Mesenteric fat pad (tissue), 1 donor: ENCODE measurements around the gene PCAT7. TPM values are rescaled to one million over a fixed set of nuclear protein-coding genes. Genes with fewer than 3 reads are reported as not detected.
A peak's percentile ranks its signal among the peaks of the same experiment; 100 is the strongest.
"Not testable (repeated sequence)": the region's sequence is repeated elsewhere in the genome, so short reads cannot be mapped to it uniquely, and the experiment has no call there.

Experiments used
- DNase-seq: peaks from one replicate; pipeline ENCODE4 v3.0.0-alpha.2; 2020; ENCODE audit warnings: low spot score
- total RNA-seq: library from RNA; stranded (reverse); fragmentation: NEBNext Ultra II Directional; extraction: Animal tissue kit (Norgen Biotek cat#: 25700); gene quantifications from one replicate; pipeline ENCODE4 v1.2.1, GENCODE V29; 2021
- donor health status: DM: yes; HTN: yes; CAD: no.

The PCAT7 gene
- total RNA-seq, 1 donor from 2014 or later, result not detected

DNA sequence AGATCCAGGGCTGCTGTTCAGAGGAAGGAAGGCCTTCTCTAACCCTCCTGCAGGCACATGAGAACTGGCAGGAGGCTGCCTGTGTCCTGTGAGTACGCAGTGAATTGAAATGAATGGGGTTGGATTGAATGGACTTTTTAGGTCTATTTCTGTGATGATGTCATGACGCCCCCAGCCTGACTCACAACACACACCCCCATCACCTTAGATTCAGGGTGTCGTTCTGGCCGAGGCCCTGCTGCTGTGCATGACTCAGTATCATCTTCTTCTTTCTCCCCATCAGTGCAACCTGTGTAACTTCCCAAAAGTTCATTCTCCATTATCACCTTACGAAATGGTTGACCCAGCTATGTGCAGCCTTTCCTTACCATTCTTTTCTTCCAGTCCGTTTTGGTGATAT lies 5.4 kb downstream of the PCAT7 start:
- no peak for DNase-seq

GRCh38 chr9:94563548-94563947 lies 8.7 kb downstream of the PCAT7 start:
- DNase-seq, result no peak

DNA sequence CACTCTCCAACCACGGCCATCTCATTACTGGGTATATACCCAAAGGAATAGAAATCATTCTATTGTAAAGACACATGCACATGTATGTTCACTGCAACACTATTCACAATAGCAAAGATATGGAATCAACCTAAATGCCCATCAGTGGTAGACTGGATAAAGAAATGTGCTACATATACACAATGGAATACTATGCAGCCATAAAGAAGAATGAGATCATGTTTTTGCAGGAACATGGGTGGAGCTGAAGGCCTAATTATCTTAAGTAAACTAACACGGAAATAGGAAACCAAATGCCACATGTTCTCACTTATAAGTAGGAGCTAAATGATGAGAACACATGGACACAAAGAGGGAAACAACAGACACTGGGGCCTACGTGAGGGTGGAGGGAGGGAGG lies 9.4 kb downstream of the PCAT7 start:
- DNase-seq, result not testable (repeated sequence)

GRCh38 chr9:94566550-94566949 lies 11.7 kb downstream of the PCAT7 start:
- no peak for DNase-seq

DNA sequence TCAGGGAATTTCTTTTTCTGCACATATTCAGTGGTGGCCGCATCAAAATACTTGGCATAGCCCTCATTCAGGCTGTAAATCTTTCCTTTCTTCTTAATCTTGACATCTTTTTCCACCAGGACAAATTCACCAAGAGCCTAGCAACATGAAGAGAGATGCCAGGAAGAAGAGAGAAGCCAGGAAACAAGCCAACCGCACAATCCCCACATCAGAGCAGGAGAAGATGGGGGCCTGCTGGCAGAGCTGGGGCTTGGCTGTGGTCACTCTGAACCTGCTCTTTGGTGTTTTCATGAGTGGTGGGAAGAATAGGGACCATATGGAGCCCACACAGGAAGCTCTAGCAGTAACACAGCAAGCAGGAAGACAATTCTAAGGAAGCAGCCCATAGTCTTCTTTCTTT lies 12.4 kb downstream of the PCAT7 start:
- DNase-seq, result no peak

DNA sequence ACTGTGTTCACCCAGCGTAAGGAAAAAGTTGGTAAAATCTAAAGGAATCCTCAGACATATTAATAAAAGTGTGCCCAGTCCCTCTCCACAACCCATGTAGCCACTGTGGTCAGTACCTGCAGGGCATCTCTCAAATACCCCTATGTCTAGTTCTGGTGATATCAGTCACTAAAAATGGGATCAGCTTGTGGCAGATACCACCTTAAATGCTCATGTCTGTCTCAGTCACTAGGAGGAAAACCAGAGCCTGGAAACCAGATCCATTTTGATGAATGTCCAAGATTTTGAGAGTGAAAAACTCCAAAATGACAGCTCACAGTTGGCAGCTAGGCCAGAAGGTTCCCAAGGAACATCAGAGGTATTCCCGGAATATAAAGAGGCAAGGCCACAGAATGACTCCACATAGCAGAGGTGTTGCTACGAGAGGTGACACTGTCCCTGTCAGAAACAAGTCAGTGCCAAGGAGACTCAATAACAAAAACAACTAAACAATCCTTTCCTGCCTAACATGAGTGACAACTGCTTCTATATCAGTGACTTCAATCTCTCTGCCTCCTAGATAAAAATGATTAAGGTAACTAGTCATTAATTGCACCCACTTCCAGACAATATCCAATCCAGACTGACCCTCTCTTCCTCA lies 13.5 kb downstream of the PCAT7 start:
- DNase-seq, result no peak

GRCh38 chr9:94568972-94569712 lies 14.3 kb downstream of the PCAT7 start:
- no peak for DNase-seq

GRCh38 chr9:94576131-94576530 lies 21.2 kb downstream of the PCAT7 start:
- DNase-seq, result no peak

DNA sequence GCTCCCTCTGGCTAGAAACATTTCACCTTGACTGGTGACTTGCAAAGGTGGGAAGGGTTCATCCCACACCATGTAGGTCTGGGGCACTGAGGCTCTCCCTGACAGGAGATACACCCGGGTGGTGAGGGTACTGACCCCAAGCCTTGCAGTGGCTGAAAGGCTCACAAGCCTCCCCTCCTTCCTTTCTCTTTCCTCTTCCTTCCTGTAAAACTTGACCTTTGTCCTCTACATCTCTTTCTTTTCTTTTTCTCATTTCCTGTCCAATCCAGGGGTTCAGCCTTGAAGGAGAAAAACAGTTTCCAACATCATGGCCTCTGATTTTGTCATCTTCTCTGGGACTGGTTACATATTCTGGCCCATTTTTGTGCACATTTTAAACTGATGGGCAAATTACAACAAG lies 22.2 kb downstream of the PCAT7 start:
- no peak for DNase-seq

DNA sequence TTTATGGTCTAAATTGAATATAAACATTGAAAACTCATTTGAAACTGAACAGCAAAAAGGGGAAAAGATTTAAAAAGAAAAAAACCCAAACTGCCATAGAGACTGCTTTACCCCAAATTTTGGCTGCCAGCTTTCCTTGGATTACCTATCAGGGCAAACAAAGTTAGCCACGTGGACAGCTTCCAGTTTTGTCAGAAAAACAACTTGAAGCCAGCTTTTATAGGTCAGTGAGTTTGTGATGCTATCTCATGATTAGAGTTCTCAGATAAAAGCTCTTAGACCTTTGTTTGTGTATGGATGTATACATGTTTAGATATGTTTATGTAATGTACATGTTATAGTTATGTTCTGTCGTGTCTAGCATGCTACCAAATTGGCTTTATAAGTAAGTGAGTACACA lies 22.7 kb downstream of the PCAT7 start:
- no peak for DNase-seq

GRCh38 chr9:94581728-94582127 lies 26.8 kb downstream of the PCAT7 start:
- no peak for DNase-seq

DNA sequence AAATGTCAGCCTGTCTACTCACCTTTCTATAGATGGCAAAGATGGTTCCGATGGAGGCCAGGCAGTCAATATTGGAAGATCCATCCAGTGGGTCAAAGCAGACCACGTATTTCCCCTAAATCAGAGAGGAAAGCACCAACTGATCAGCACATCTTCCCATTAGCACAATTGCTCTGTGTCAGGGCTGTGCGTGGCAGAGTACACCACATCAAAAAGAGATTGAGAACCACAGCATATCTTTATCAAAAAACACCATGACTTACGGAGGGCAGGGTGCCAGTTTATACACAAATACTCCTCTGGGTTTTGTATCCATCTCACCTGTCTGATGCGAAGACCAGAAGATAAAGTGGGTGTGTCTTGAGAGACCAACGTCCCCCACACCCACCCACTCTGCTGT lies 29.7 kb downstream of the PCAT7 start:
- no peak for DNase-seq

- no peak for DNase-seq
Measured at GRCh38 chr9:94586316-94586715, 31.4 kb downstream of the PCAT7 start.

GRCh38 chr9:94586814-94587213 lies 31.9 kb downstream of the PCAT7 start:
- DNase-seq, result no peak

DNA sequence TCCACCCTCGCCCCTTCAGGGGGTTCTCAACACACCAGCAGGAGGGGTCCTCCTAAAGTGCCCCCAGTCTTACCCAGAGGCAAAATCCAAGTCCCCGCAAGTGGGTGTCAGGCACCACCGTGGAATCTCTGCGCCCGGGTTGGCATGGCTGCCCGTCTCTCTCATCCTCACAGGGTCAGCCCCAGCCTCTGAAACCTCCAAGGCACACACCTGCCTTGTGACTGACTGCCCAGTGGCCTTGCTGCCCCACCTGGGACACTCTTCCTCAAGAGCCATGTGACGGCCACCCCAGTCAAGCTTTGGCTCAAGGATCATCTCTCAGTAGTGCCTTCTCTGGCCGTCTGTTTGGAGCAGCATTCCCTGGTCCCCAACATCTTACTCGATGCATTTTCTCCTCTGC lies 33.8 kb downstream of the PCAT7 start:
- no peak for DNase-seq

DNA sequence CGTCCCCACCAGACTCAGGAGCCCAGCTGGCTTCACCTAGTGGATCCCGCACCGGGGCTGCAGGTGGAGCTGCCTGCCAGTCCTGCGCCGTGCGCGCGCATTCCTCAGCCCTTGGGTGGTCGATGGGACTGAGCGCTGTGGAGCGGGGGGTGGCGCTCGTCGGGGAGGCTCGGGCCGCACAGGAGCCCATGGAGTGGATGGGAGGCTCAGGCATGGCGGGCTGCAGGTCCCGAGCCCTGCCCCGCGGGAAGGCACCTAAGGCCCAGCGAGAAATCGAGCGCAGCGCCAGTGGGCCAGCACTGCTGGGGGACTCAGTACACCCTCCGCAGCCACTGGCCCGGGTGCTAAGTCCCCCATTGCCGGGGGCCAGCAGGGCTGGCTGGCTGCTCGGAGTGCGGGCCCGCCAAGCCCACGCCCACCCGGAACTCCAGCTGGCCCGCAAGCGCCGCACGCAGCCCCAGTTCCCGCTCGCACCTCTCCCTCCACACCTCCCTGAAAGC lies 36.2 kb downstream of the PCAT7 start:
- DNase-seq, result peak; percentile 82

GRCh38 chr9:94591876-94592275 lies 37.0 kb downstream of the PCAT7 start:
- peak; percentile 39 for DNase-seq

GRCh38 chr9:94592683-94593082 lies 37.8 kb downstream of the PCAT7 start:
- peak; percentile 57 for DNase-seq

DNA sequence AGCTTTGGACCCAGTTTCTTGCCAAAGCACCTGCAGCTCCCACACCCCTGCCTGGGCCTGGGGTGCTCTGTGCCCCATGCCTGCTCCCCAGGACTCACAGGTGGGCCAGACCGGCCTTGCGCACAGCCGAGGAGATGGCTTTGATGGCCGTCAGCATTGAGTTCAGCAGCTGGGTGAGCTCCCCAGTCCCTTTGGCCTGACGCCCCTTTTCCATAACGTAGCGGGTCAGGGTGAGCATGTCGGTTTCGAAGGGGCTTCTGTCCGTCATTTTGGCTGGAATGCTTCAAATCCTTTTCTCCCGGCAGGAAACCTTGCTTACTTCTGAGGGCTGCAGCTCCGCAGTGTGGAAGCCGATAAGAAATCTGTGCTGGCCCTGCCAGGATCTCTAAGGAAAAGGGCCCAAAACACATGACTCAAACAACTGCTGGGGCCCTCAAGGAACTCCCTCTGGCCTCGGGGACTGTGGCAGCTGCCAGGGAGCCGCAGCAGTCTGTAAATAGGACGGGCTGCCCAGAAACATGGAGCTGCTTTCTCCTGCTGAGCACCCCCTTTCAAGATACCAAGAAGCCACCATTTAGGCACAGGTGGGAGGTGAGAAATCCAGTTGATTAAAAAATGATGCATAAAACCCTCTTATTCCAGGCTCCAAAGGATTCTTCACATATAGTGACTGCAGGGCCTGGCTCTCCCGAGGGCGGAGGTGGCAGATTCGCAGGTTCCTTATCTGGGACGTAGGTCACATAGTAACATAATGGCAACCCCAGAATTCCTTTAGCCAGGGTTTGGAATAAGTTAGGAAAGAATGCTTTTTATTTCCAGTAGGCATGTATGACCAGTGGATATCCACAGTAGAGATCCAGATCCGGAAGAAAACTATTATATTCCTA lies 38.8 kb downstream of the PCAT7 start, which contains the start of gene FBP2:
Gene FBP2, minus strand, starts transcription at position 366 of the 887 bp plus-strand sequence. Its CDS starts 98 bp downstream, at position 268.
- peak; percentile 59 for DNase-seq

DNA sequence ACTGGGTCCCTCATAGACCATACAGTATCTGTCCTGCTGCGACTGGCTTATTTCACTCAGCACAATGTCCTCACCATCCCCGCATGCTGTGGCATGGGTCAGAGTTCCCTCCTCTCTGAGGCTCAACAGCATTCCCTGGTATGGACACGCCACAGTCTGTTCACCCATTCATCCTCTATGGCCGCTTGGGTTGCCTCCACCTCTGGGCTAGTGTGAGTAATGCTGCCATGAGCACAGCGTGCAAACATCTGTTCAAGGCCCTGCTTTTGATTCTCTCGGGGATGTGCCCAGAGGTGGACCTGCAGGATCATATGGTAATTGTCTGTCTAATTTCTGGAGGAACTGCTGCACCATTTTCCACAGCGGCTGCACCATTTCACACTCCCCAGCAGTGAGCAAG lies 44.2 kb downstream of the PCAT7 start:
- DNase-seq, result peak; percentile 35

DNA sequence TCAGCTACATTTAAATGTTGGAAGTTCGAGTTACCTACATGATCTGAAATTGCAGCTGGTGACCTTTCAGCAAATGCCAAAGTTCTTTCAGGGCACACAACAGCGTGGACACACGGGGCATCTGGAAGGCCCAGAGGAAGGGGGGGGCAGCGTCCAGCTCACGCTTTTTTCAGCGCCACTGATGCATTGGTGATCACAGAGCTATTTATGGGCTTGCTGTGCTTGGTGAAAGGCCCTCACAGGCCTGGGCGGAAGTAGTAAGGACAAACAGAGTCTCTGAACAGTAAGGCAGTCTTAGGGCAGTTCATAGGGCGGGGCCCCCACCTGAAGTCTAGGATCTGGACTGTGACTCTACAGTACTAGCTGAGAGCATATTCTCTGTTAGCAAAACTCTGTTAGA lies 45.4 kb downstream of the PCAT7 start:
- peak; percentile 74 for DNase-seq

DNA sequence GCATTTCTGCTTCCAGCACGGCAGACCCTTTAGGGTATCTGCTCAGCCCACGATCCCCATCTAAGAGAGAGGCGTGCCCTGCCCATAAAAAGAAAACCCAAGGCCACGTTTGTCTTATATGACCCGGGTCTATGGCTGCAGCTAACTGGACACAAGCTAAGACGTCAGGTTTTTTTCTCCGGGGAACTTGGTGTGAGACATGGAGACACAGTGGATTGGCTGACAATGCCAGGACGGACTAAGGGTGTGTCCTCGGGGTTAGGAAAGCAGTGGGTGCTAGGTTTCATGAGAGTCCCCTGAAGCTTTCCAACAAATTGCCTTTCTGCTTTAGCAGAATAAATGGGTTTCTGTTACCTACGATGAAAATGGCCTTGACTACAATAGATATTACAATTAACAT lies 45.8 kb downstream of the PCAT7 start:
- DNase-seq, result no peak
